Hair follicular keratinocyte (primary cell): ENCODE results near the gene NANOS1. TPM values are rescaled to one million over a fixed set of nuclear protein-coding genes. Genes with fewer than 3 reads are reported as not detected.

Experiments used
- total RNA-seq: library from RNA; depleted of rRNA; stranded (reverse); fragments of >200 nt; gene quantifications from 2 replicates; pipeline ENCODE4 v1.2.3, GENCODE V29; 2015

The NANOS1 gene
- 1.7 and 2.6 TPM in 2 replicates for total RNA-seq

GRCh38 chr10:119029613-119030420 is at the start of gene NANOS1:
TSS of gene NANOS1 (plus strand) at chr10:119029714. CDS start at chr10:119029802, 88 bp downstream.

GRCh38 chr10:119080521-119081259 is 51.2 kb downstream of the NANOS1 start, which contains the start of gene EIF3A:
TSS of gene EIF3A (minus strand) at chr10:119080817. CDS start at chr10:119080676, 141 bp downstream.

Other genes starting within 250 kb of the NANOS1 start
- 80.9 and 90.5 TPM in 2 replicates for gene EIF3A, start 51.1 kb downstream of the NANOS1 start, total RNA-seq
- 43.2 and 63.5 TPM in 2 replicates for gene DENND10, start 74.4 kb downstream of the NANOS1 start, total RNA-seq
- 14.6 and 31.4 TPM in 2 replicates for gene SFXN4, start 136.0 kb downstream of the NANOS1 start, total RNA-seq
- 189 and 253 TPM in 2 replicates for gene PRDX3, start 149.1 kb downstream of the NANOS1 start, total RNA-seq
- gene GRK5, start 177.9 kb downstream of the NANOS1 start, total RNA-seq: 5.7 and 7.4 TPM in 2 replicates